HepG2 (cell line): ENCODE measurements around the gene ANKS1B. TPM values are rescaled to one million over a fixed set of nuclear protein-coding genes. Genes with fewer than 3 reads are reported as not detected.

Experiments used
- ATAC-seq: fragments of 200-7000 bp; cut with Tn5 transposase; 3 replicates; pipeline ENCODE4 v1.9.1; 2020; ENCODE audit warnings: mild to moderate bottlenecking, moderate library complexity
- BruUV-seq: library from RNA; stranded (reverse); fragments of 400-500 nt; replicated peaks from 2 replicates; lab custom pipeline; 2021; lab: Mats Ljungman, UMichigan
- CTCF ChIA-PET: fragments of 300-600 bp; formaldehyde crosslinking; extraction: SDS; loops from one replicate; lab custom pipeline; 2021; ENCODE audit warnings: low total read pairs, inconsistent platforms, low intra/inter-chr PET ratio; lab: Yijun Ruan, JAX
- POLR2A ChIA-PET: fragments of 350-600 bp; sonication (Branson Sonifier 250); formaldehyde crosslinking; loops from one replicate; lab custom pipeline; 2020; ENCODE audit warnings: antibody characterized with exemption, inconsistent platforms; lab: Yijun Ruan, JAX
- DNase-seq: peaks from one replicate; pipeline ENCODE4 v3.0.0-alpha.2; 2015; ENCODE audit warnings: low spot score
- FAIRE-seq: peaks from 3 replicates; lab custom pipeline; 2011; peaks lifted over from hg19 to GRCh38; lab: Jason Lieb, UNC
- H2AFZ ChIP-seq: one replicate; pipeline ENCODE4 v1.6.1; 2011; ENCODE audit warnings: low read length, inconsistent platforms
- H3K27ac ChIP-seq: fragments of 300-600 bp; 3 replicates; pipeline ENCODE4 v1.8.0; 2011; ENCODE audit warnings: mixed run types, mild to moderate bottlenecking, mixed read lengths, low read length, inconsistent platforms; ENCODE audit not compliant: insufficient read depth; ENCODE audit errors: extremely low read length
- H3K27me3 ChIP-seq, 2 experiments: fragments of 200-600 bp in 1 of 2; 2 replicates in 1 of 2; 3 replicates in 1 of 2; pipeline versions ENCODE4 v1.6.0 to v1.8.0; 2011; ENCODE audit warnings: low read length in 2 of 2, mild to moderate bottlenecking in 2 of 2, moderate library complexity in 2 of 2, inconsistent platforms in 1 of 2; ENCODE audit not compliant: insufficient read depth in 2 of 2, control insufficient read depth in 1 of 2
- H3K36me3 ChIP-seq, 2 experiments: fragments of 200-600 bp in 1 of 2; replicated peaks in 1 of 2; 2 replicates in 1 of 2; 3 replicates in 1 of 2; pipeline versions ENCODE4 v1.5.1 to v1.8.0; 2011; ENCODE audit warnings: low read length in 2 of 2, inconsistent platforms in 1 of 2; ENCODE audit not compliant: insufficient read depth in 2 of 2, control insufficient read depth in 1 of 2
- H3K4me1 ChIP-seq: 2 replicates; pipeline ENCODE4 v1.5.1; 2012; ENCODE audit warnings: low read length, inconsistent platforms; ENCODE audit not compliant: insufficient read depth
- H3K4me2 ChIP-seq: 2 replicates; pipeline ENCODE4 v1.6.0; 2011; ENCODE audit warnings: low read depth, low read length, inconsistent platforms
- H3K4me3 ChIP-seq, 3 experiments: fragments of 200-600 bp in 1 of 3; sonication (generic), shearing (Covaris generic) in 1 of 3; replicated peaks in 1 of 3; 2 replicates each; pipeline ENCODE4 v1.5.1; 2011 to 2016; ENCODE audit warnings: low read length in 3 of 3, inconsistent platforms in 2 of 3, low read depth in 2 of 3, mild to moderate bottlenecking in 2 of 3, control low read depth in 1 of 3, mixed read lengths in 1 of 3; ENCODE audit not compliant: insufficient read depth in 1 of 3
- H3K79me2 ChIP-seq: one replicate; pipeline ENCODE4 v1.6.1; 2011; ENCODE audit warnings: low read length, inconsistent platforms; ENCODE audit not compliant: insufficient read depth
- H3K9ac ChIP-seq: 2 replicates; pipeline ENCODE4 v1.6.0; 2011; ENCODE audit warnings: mild to moderate bottlenecking, low read depth, low read length, inconsistent platforms; ENCODE audit not compliant: insufficient read depth
- H3K9me3 ChIP-seq: 2 replicates; pipeline ENCODE4 v1.5.1; 2012; ENCODE audit warnings: mild to moderate bottlenecking, low read length
- H4K20me1 ChIP-seq: 2 replicates; pipeline ENCODE4 v1.6.0; 2011; ENCODE audit warnings: inconsistent platforms, mild to moderate bottlenecking, low read length, moderate library complexity; ENCODE audit not compliant: insufficient read depth
- ATF1 ChIP-seq: IDR thresholded peaks from 2 replicates; pipeline ENCODE4 v1.6.1; 2016; ENCODE audit warnings: mild to moderate bottlenecking, control low read depth
- KDM3A ChIP-seq: IDR thresholded peaks from 2 replicates; pipeline ENCODE4 v1.6.1; 2018; ENCODE audit warnings: low read depth, missing compliant biosample characterization
- KDM5A ChIP-seq: fragments of 200-600 bp; sonication (generic); IDR thresholded peaks from 2 replicates; pipeline ENCODE4 v1.7.0; 2018; ENCODE audit warnings: antibody characterized with exemption, mild to moderate bottlenecking, low read length, borderline replicate concordance
- KLF9 ChIP-seq: IDR thresholded peaks from 2 replicates; pipeline ENCODE4 v1.6.1; 2016; ENCODE audit warnings: low read depth
- MTF2 ChIP-seq: sonication (generic); formaldehyde crosslinking; IDR thresholded peaks from 2 replicates; pipeline ENCODE4 v1.5.0; 2020; ENCODE audit warnings: missing genetic modification reagents, borderline replicate concordance
- NCOR1 ChIP-seq: fragments of 200-600 bp; sonication (generic); IDR thresholded peaks from 2 replicates; pipeline ENCODE4 v1.7.0; 2017; ENCODE audit warnings: antibody characterized with exemption, low read length, borderline replicate concordance
- NFATC3 ChIP-seq: sonication (generic); formaldehyde crosslinking; IDR thresholded peaks from 2 replicates; pipeline ENCODE4 v1.5.1; 2020; ENCODE audit warnings: mild to moderate bottlenecking, missing genetic modification reagents
- RFX1 ChIP-seq: fragments of 450-650 bp; IDR thresholded peaks from 2 replicates; pipeline ENCODE4 v1.6.1; 2017
- SRSF4 ChIP-seq: fragments of 200-400 bp; formaldehyde crosslinking; IDR thresholded peaks from one replicate; pipeline ENCODE4 v1.6.1; 2018; ENCODE audit warnings: mild to moderate bottlenecking, low read depth, low read length, moderate library complexity; ENCODE audit not compliant: poor library complexity, severe bottlenecking
- TBX2 ChIP-seq: sonication (generic); formaldehyde crosslinking; IDR thresholded peaks from 2 replicates; pipeline ENCODE4 v1.5.0; 2020; ENCODE audit warnings: missing genetic modification reagents, mild to moderate bottlenecking, borderline replicate concordance
- TMF1 ChIP-seq: sonication (generic); formaldehyde crosslinking; IDR thresholded peaks from 2 replicates; pipeline ENCODE4 v1.8.1; 2022; ENCODE audit warnings: low read depth, missing genetic modification reagents
- WGBS: methylation state at CpG from one replicate; pipeline ENCODE4 v1.1.6; 2017; ENCODE audit warnings: low lambda C conversion rate; 5-methylcytosine and 5-hydroxymethylcytosine counted together
- in situ Hi-C: cut with HindIII; loops from 2 replicates; pipeline ENCODE4 v1.10.0; 2017; ENCODE audit warnings: low pct_unique_long_range_greater_than_20kb; ENCODE audit not compliant: extremely low pct_ligation_motif_present
- intact Hi-C: fragments of 100-400 bp; cut with micrococcal nuclease; formaldehyde crosslinking; loops from one replicate; pipeline ENCODE4 v1.10.0; 2022; ENCODE audit not compliant: unreplicated experiment
- polyA plus RNA-seq, 8 experiments: library from polyadenylated mRNA; depleted of rRNA in 3 of 8; stranded (reverse) in 7 of 8; unstranded in 1 of 8; fragments of >200 nt; fragmentation: Illumina TruSeq in 4 of 8; extraction: Trizol in 4 of 8; gene quantifications; 2 replicates each; pipeline versions ENCODE4 v1.2.1 to v1.2.3, GENCODE V29; 2011 to 2016; ENCODE audit warnings: low read depth in 4 of 8, missing spikeins in 1 of 8, mixed read lengths in 1 of 8; ENCODE audit not compliant: insufficient read depth in 1 of 8
- total RNA-seq, 5 experiments: library from RNA; depleted of rRNA; stranded (reverse); fragments of >200 nt; fragmentation: Illumina TruSeq; extraction: Trizol; gene quantifications; 2 replicates each; pipeline ENCODE4 v1.2.3, GENCODE V29; 2016; ENCODE audit warnings: low read depth in 1 of 5

The ANKS1B gene
- total and polyA plus RNA-seq, 2 of the 13 experiments (the other 11 are each of a cell fraction or from before 2014, with no cell fraction given): 0.15 TPM; not detected in 1

- no peak for TF ChIP-seq TMF1 (CRISPR knock-in tag)
- no peak for TF ChIP-seq ATF1
- no peak for TF ChIP-seq NFATC3 (CRISPR knock-in tag)
These were observed 125.6 kb downstream of the ANKS1B start (continued) for GRCh38 chr12:99859126-99859525.

DNA sequence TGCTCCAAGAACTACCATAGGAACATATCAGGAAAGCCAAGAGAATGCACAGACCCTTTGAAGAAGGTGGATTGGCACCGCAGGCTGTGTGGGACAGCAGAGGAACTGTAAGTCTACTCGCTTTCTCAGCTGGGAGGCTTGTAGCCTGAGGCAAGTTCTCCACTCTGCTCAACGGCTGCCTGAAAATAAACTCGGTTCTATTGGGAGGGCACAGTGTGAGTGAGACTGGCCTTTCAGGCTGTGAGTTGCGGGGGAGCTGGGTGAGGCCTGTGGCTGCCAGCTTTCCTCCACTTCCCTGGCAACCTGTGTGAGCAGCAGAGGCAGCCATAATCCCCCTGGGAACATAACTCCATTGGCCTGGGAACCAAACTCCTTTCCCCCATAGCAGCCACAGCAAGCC, 132.1 kb downstream of the ANKS1B start:
- Histone ChIP-seq H3K9ac (no peak overlapping the region), H2AFZ (no peak overlapping the region), H3K4me3 (no peak overlapping the region), H3K79me2 (no peaks in the 10 kb centered on the region), H4K20me1 (no peaks in the 10 kb centered on the region), H3K4me1 (no peaks in the 10 kb centered on the region), H3K36me3 (no peaks in the 10 kb centered on the region), H3K27ac (no peak overlapping the region), H3K9me3 (no peaks in the 10 kb centered on the region), H3K27me3 (no peaks in the 10 kb centered on the region)
- 80% methylated on average over 1 of the region's 5 CpGs for WGBS
- ATAC-seq: no peak
- FAIRE-seq: no peak
- POLR2A ChIA-PET: no interaction called here
- no TSS peak for BruUV-seq
- DNase-seq: no peak
- in situ Hi-C loops: no loop called here
- TF ChIP-seq MTF2 (CRISPR knock-in tag) (no peak), RFX1 (no peak), KDM3A (CRISPR knock-in tag) (no peak), NCOR1 (no peak), KDM5A (no peak), KLF9 (CRISPR knock-in tag) (no peak), TBX2 (no peak), SRSF4 (no peak)
- TF ChIP-seq, all 625 proteins: peak for 0
- H3K4me2 ChIP-seq: no peak overlapping the region
- intact Hi-C loops: no loop called here
- CTCF ChIA-PET: no interaction called here
